ENCODE results near the gene TMOD4. TPM values are rescaled to one million over a fixed set of nuclear protein-coding genes. Genes with fewer than 3 reads are reported as not detected.
A peak's percentile ranks its signal among the peaks of the same experiment; 100 is the strongest.
"Not testable (repeated sequence)": the region's sequence is repeated elsewhere in the genome, so short reads cannot be mapped to it uniquely, and the experiment has no call there.

Gene TMOD4
- total RNA-seq (2014; rRNA removed; shearing (Covaris generic)), result not detected in 2 replicates

GRCh38 chr1:151175863-151176262 lies at the start of gene TMOD4:
Gene TMOD4, minus strand, starts transcription at chr1:151175981. Its CDS starts 1,106 bp downstream, at chr1:151174875.
- H3K4me3 ChIP-seq, result no peak within 1 kb of the TSS
- no peak for DNase-seq
- peaks cover 10% of the 10 kb centered on the region for H3K36me3 ChIP-seq
- H3K4me1 ChIP-seq, result no peaks in the 10 kb centered on the region
- H3K27ac ChIP-seq, result no peak within 1 kb of the TSS
- H3K9me3 ChIP-seq (replicated peaks), result no peaks in the 10 kb centered on the region
- no peaks in the 10 kb centered on the region for H3K27me3 ChIP-seq

GRCh38 chr1:151222130-151222529 lies 46.3 kb upstream of the TMOD4 start:
- H3K36me3 ChIP-seq, result peaks cover 18% of the 10 kb centered on the region
- no peaks in the 10 kb centered on the region for H3K27me3 ChIP-seq
- no peak overlapping the region for H3K4me3 ChIP-seq
- no peaks in the 10 kb centered on the region for H3K4me1 ChIP-seq
- no peak for DNase-seq
- no peaks in the 10 kb centered on the region for H3K9me3 ChIP-seq (replicated peaks)
- no peak overlapping the region for H3K27ac ChIP-seq

GRCh38 chr1:151221616-151222015 lies 45.8 kb upstream of the TMOD4 start:
- H3K36me3 ChIP-seq, result peaks cover 13% of the 10 kb centered on the region
- H3K9me3 ChIP-seq (replicated peaks), result no peaks in the 10 kb centered on the region

GRCh38 chr1:151213560-151213959 lies 37.8 kb upstream of the TMOD4 start:
- Histone ChIP-seq H3K27me3 (no peaks in the 10 kb centered on the region), H3K27ac (no peak overlapping the region), H3K9me3 (replicated peaks) (no peaks in the 10 kb centered on the region), H3K4me3 (no peak overlapping the region), H3K36me3 (peaks cover 31% of the 10 kb centered on the region), H3K4me1 (no peaks in the 10 kb centered on the region)
- DNase-seq, result no peak

More at GRCh38 chr1:151221616-151222015, 45.8 kb upstream of the TMOD4 start:
- Histone ChIP-seq H3K27ac (no peak overlapping the region), H3K27me3 (no peaks in the 10 kb centered on the region), H3K4me3 (no peak overlapping the region), H3K4me1 (no peaks in the 10 kb centered on the region)
- DNase-seq, result no peak

GRCh38 chr1:151211972-151212705 lies 36.4 kb upstream of the TMOD4 start:
- no peak overlapping the region for H3K27ac ChIP-seq
- no peaks in the 10 kb centered on the region for H3K27me3 ChIP-seq
- peaks cover 35% of the 10 kb centered on the region for H3K36me3 ChIP-seq
- no peaks in the 10 kb centered on the region for H3K4me1 ChIP-seq
- H3K9me3 ChIP-seq (replicated peaks), result no peaks in the 10 kb centered on the region
- DNase-seq, result no peak
- no peak overlapping the region for H3K4me3 ChIP-seq

- no peak overlapping the region for H3K4me3 ChIP-seq
- H3K27ac ChIP-seq, result no peak overlapping the region
- H3K36me3 ChIP-seq, result peaks cover 48% of the 10 kb centered on the region
- H3K4me1 ChIP-seq, result no peaks in the 10 kb centered on the region
- H3K27me3 ChIP-seq, result no peaks in the 10 kb centered on the region
- no peaks in the 10 kb centered on the region for H3K9me3 ChIP-seq (replicated peaks)
- no peak for DNase-seq
Measured at GRCh38 chr1:151210830-151211229, 35.0 kb upstream of the TMOD4 start.

GRCh38 chr1:151205381-151205965 lies 29.7 kb upstream of the TMOD4 start:
- peaks cover 35% of the 10 kb centered on the region for H3K36me3 ChIP-seq
- H3K9me3 ChIP-seq (replicated peaks); H3K4me1 ChIP-seq; H3K27ac ChIP-seq; DNase-seq; H3K27me3 ChIP-seq; H3K4me3 ChIP-seq: not testable (repeated sequence)

GRCh38 chr1:151199873-151200581 lies 24.2 kb upstream of the TMOD4 start:
- Histone ChIP-seq H3K27me3 (no peaks in the 10 kb centered on the region), H3K36me3 (peaks cover 6% of the 10 kb centered on the region; the same call in 1 of the 2 replicates), H3K27ac (no peak overlapping the region), H3K9me3 (replicated peaks) (no peaks in the 10 kb centered on the region), H3K4me3 (peak overlapping the region; percentile 73), H3K4me1 (peaks cover 2% of the 10 kb centered on the region; the same call in 1 of the 2 replicates)
- DNase-seq, result no peak

GRCh38 chr1:151198254-151199127 lies 22.7 kb upstream of the TMOD4 start, which contains the start of gene PIP5K1A:
Gene PIP5K1A, plus strand, starts transcription at chr1:151198552. Its CDS starts 445 bp downstream, at chr1:151198997.
- peaks cover 4% of the 10 kb centered on the region; the same call in 1 of the 2 replicates for H3K36me3 ChIP-seq
- no peaks in the 10 kb centered on the region for H3K27me3 ChIP-seq
- peaks cover 2% of the 10 kb centered on the region; the same call in 1 of the 2 replicates for H3K4me1 ChIP-seq
- DNase-seq, result peak; percentile 98 to 99
- peak within 1 kb of the TSS; percentile 53 for H3K27ac ChIP-seq
- H3K9me3 ChIP-seq (replicated peaks), result no peaks in the 10 kb centered on the region
- H3K4me3 ChIP-seq, result peak within 1 kb of the TSS; percentile 73

- DNase-seq, result no peak
- Histone ChIP-seq H3K9me3 (replicated peaks) (no peaks in the 10 kb centered on the region), H3K36me3 (peaks cover 4% of the 10 kb centered on the region; the same call in 1 of the 2 replicates), H3K4me1 (peaks cover 2% of the 10 kb centered on the region; the same call in 1 of the 2 replicates), H3K27me3 (no peaks in the 10 kb centered on the region), H3K27ac (no peak overlapping the region; the same call in 1 of the 2 replicates), H3K4me3 (peak overlapping the region; percentile 73)
Measured at GRCh38 chr1:151197863-151198253, 22.1 kb upstream of the TMOD4 start.

GRCh38 chr1:151196292-151196800 lies 20.6 kb upstream of the TMOD4 start:
- H3K27ac ChIP-seq, result no peak overlapping the region
- no peaks in the 10 kb centered on the region for H3K9me3 ChIP-seq (replicated peaks)
- no peaks in the 10 kb centered on the region for H3K27me3 ChIP-seq
- H3K4me3 ChIP-seq, result peak overlapping the region; percentile 44
- no peaks in the 10 kb centered on the region for H3K36me3 ChIP-seq
- peaks cover 2% of the 10 kb centered on the region; the same call in 1 of the 2 replicates for H3K4me1 ChIP-seq
- DNase-seq, result peak; percentile 71 to 86

GRCh38 chr1:151194894-151195594 lies 19.3 kb upstream of the TMOD4 start:
- H3K4me1 ChIP-seq; H3K36me3 ChIP-seq; H3K9me3 ChIP-seq (replicated peaks); H3K27me3 ChIP-seq: not testable (repeated sequence)
- peak; percentile 55 to 62 for DNase-seq
- H3K27ac ChIP-seq, result peak overlapping the region; percentile 10; the same call in 1 of the 2 replicates
- peak overlapping the region; percentile 44 for H3K4me3 ChIP-seq

GRCh38 chr1:151193856-151194255 lies 18.1 kb upstream of the TMOD4 start:
- Histone ChIP-seq H3K9me3 (replicated peaks) (no peaks in the 10 kb centered on the region), H3K27ac (no peak overlapping the region), H3K4me3 (no peak overlapping the region), H3K4me1 (peaks cover 2% of the 10 kb centered on the region; the same call in 1 of the 2 replicates), H3K27me3 (no peaks in the 10 kb centered on the region), H3K36me3 (no peaks in the 10 kb centered on the region)
- no peak for DNase-seq
